GM12872 (cell line): Measurements from ENCODE around the gene SPDYC.

Source experiments
- TF ChIP-seq, protein P1 (sequence below): IDR thresholded peaks from 3 replicates; pipeline ENCODE4 v1.5.1; 2011; ENCODE audit warnings: low read depth, mild to moderate bottlenecking, low read length, moderate library complexity; ENCODE audit not compliant: insufficient read depth

SPDYC gene

DNA sequence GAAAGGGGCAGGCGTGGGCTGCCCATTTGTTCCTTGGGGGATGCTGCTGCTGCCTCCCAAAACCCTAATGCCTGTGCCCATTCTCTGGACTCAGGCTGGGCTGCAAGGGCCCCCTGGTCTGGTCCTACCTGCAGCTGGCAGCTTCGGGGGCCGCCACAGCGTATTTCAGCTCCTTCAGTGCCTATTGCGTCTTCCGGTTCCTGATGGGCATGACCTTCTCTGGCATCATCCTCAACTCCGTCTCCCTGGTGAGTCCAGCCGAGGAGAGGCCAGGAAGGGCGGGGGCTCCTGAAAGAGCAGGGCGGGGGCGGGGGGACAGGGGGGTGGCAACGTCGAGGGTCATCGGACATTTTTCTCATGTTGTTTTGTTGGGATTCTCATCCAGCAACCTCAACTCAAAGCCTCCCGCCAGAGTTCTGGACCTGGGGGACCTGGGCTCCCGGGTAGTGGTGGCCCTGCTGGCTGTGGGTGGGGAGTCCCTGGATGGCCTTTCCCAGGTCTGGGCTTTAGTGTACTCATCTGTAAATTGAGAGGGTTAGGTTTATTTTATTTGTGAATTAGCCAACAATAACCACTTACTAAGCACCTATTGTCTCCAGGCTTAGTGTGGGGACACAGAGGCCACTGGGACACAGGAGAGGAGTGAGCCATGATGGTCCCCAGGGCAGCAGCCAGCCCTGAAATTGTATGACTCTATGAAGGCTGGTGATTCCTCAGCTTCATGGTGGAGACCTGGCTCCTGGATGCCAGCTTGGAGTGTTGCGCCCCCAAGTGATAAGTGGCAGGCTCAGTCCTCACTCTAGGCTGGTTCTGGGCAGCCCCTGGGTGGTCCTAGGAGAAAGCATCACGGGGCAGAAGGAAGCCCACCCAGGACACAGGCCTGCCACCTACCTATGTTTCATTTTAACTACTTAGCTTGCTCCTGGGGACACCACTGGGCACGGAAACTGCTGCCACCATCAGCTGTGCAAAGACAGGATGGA is 47.7 kb downstream of the SPDYC start:
- TF ChIP-seq, protein P1, sequence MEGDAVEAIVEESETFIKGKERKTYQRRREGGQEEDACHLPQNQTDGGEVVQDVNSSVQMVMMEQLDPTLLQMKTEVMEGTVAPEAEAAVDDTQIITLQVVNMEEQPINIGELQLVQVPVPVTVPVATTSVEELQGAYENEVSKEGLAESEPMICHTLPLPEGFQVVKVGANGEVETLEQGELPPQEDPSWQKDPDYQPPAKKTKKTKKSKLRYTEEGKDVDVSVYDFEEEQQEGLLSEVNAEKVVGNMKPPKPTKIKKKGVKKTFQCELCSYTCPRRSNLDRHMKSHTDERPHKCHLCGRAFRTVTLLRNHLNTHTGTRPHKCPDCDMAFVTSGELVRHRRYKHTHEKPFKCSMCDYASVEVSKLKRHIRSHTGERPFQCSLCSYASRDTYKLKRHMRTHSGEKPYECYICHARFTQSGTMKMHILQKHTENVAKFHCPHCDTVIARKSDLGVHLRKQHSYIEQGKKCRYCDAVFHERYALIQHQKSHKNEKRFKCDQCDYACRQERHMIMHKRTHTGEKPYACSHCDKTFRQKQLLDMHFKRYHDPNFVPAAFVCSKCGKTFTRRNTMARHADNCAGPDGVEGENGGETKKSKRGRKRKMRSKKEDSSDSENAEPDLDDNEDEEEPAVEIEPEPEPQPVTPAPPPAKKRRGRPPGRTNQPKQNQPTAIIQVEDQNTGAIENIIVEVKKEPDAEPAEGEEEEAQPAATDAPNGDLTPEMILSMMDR: no peak

DNA sequence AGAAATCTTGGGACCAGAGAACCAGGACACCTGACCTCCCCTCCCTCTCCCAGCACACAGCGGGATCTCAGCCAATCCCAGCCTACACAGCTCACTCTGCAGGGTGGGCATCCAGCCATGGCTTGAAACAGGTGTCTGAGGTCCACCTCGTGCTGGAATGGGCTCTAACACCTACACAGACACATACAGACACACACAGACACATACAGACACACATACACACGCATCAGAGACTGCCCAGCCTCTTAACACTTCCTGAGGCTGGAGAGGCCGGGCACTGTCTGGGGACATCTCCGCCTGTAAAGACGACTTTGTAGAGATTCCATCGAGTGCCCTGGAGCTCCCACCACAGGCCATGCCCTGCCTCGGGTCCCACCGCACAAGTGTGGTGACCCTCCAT is 48.4 kb downstream of the SPDYC start:
- TF ChIP-seq, protein P1: no peak

DNA sequence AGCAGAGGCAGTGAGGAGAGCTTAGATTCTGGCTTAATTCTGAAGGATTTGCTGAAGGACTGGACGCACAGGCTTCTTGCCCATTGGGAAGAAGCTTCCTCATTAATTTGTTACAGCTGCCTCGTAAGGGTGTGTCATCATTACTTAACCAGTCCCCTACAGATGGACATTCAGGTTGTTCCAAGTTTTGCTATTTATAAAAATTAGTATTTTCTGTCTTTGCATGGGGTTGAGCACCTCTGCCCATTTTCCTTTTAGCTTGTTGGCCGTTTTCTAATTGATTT is 49.8 kb downstream of the SPDYC start:
- TF ChIP-seq, protein P1: no peak

DNA sequence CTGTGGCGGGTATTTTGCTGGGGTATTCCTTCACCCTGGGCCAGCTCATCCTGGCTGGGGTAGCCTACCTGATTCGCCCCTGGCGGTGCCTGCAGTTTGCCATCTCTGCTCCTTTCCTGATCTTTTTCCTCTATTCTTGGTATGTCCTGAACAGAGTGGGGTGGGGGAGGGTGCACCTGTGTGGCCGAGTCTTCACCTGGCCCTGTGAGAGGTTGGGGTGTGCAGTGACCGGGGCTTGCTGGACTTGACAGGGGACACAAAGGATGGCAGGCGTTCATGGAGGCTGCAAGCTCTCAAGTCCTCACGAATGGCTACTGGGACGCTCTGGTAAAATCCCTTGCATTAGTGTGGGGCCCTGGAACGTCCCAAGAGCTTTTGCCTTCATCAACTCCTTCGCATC is 51.0 kb downstream of the SPDYC start:
- TF ChIP-seq, protein P1: no peak
